OCI-LY3 (cell line): ENCODE measurements around the gene ROBO3.

Experiments used
- H2AFZ ChIP-seq: fragments of 200-600, 300-600 bp; shearing (Covaris generic); 2 replicates; pipeline ENCODE4 v1.6.0; 2014; ENCODE audit warnings: antibody characterized with exemption, low read depth, low read length
- H3K27ac ChIP-seq: fragments of 200-600, 300-600 bp; sonication (generic); 2 replicates; pipeline ENCODE4 v1.5.1; 2014; ENCODE audit warnings: mild to moderate bottlenecking, low read length, moderate library complexity, mixed read lengths
- H3K27me3 ChIP-seq: fragments of 200-600, 300-600 bp; sonication (generic); 2 replicates; pipeline ENCODE4 v1.6.1; 2014; ENCODE audit warnings: low read depth, low read length, mixed read lengths
- H3K36me3 ChIP-seq: fragments of 200-600, 300-600 bp; sonication (generic); replicated peaks from 2 replicates; pipeline ENCODE3; 2014; ENCODE audit warnings: low read depth, low read length, mixed read lengths
- H3K4me1 ChIP-seq: fragments of 300-600, 200-600 bp; sonication (generic); 2 replicates; pipeline ENCODE4 v1.6.1; 2014; ENCODE audit warnings: low read length, mixed read lengths
- H3K4me2 ChIP-seq: fragments of 200-600, 300-600 bp; sonication (generic); 2 replicates; pipeline ENCODE4 v1.6.1; 2014; ENCODE audit warnings: low read length, mixed read lengths
- H3K4me3 ChIP-seq: fragments of 300-600, 200-600 bp; sonication (generic); 2 replicates; pipeline ENCODE4 v1.5.1; 2014; ENCODE audit warnings: antibody characterized with exemption, mild to moderate bottlenecking, low read length, moderate library complexity
- H3K79me2 ChIP-seq: fragments of 300-600, 200-600 bp; shearing (Covaris generic); 2 replicates; pipeline ENCODE4 v1.6.1; 2014; ENCODE audit warnings: mild to moderate bottlenecking, low read length, mixed read lengths
- H3K9ac ChIP-seq: fragments of 300-600, 200-600 bp; shearing (Covaris generic); 2 replicates; pipeline ENCODE4 v1.6.0; 2014; ENCODE audit warnings: mild to moderate bottlenecking, low read length, moderate library complexity
- H3K9me3 ChIP-seq: fragments of 200-600, 300-600 bp; shearing (Covaris generic); 2 replicates; pipeline ENCODE4 v1.6.1; 2014; ENCODE audit warnings: low read length, mixed read lengths; ENCODE audit not compliant: insufficient read depth
- H4K20me1 ChIP-seq: fragments of 200-600, 300-600 bp; sonication (generic); 2 replicates; pipeline ENCODE4 v1.6.1; 2016; ENCODE audit warnings: low read length, mixed read lengths; ENCODE audit not compliant: insufficient read depth
- CTCF ChIP-seq: fragments of 200-600, 300-600 bp; sonication (generic); IDR thresholded peaks from 2 replicates; pipeline ENCODE4 v1.5.1; 2014; ENCODE audit warnings: antibody characterized with exemption, low read length, low read depth
- EZH2phosphoT487 ChIP-seq: fragments of 200-600 bp; shearing (Covaris generic); IDR thresholded peaks from 2 replicates; pipeline ENCODE4 v1.6.1; 2018; ENCODE audit warnings: antibody characterized with exemption, mixed run types, low read depth

Gene ROBO3

DNA sequence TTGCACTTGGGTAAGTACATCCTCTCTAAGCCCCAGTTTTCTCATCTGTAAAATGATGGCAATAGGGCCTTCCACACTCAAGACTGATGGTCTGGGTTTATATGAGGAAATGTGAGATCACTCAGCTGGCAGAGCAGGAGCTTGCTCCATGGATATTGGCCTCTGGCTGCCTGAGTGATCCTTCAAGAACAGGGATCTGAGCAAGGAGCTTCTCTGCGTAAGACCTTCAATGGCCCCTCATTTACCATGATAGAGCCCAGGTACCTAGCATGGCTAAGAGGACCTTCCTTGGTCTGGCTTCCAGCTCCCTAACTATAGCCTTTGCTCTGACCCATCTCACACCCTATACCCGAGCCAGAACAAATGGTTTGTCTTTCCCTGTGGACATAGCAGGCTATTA, 26.9 kb downstream of the ROBO3 start:
- no peak overlapping the region for H3K4me2 ChIP-seq
- H3K36me3 ChIP-seq: no peaks in the 10 kb centered on the region
- no peaks in the 10 kb centered on the region for H3K4me1 ChIP-seq

DNA sequence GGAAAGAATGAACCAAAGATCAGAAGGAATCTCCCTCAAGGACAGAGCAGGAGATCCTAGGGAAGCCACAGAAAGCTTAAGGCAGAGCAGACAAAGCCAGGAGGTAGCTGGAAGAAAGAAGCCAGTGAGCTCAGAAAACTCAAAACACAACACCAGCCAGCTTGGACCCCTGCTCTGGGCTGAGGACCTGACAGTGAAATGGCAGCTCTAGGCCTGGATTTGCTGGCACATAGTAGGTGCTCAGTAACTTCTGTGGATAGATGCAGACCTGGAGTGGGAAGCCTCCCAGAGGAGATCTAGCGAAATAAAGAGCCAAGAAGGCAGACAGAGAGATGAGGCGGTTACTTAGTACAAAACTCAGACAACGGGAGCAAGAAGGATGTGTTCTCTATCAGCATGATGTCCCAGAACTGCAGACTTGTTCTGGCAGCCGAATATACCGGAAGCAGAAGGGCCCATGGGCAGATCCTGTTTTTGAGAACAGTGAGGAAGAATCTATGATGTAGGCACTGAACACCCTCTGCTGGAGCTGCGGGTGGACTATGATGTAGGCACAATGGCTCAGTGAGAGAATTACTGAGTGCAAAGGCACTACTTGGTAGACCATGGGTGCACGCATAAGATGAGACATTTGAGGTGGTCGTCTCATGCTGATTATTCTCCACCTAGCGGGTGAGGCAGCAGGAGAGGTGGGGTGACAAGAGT, 27.7 kb downstream of the ROBO3 start:
- no peak overlapping the region for H3K4me3 ChIP-seq
- no peak overlapping the region for H3K9ac ChIP-seq
- TF ChIP-seq EZH2phosphoT487: no peak
- no peak for TF ChIP-seq CTCF
- no peaks in the 10 kb centered on the region for H3K36me3 ChIP-seq
- H3K4me1 ChIP-seq: no peaks in the 10 kb centered on the region
- peaks cover 10% of the 10 kb centered on the region; the same call in 1 of the 2 replicates for H3K27me3 ChIP-seq
- H3K79me2 ChIP-seq: no peaks in the 10 kb centered on the region
- H3K4me2 ChIP-seq: no peak overlapping the region
- no peaks in the 10 kb centered on the region for H4K20me1 ChIP-seq
- H2AFZ ChIP-seq: no peak overlapping the region
- no peak overlapping the region for H3K27ac ChIP-seq
- no peaks in the 10 kb centered on the region for H3K9me3 ChIP-seq

More for the DNA sequence above, 26.9 kb downstream of the ROBO3 start:
- Histone ChIP-seq H3K27ac (no peak overlapping the region), H3K9me3 (no peaks in the 10 kb centered on the region), H4K20me1 (no peaks in the 10 kb centered on the region), H3K79me2 (no peaks in the 10 kb centered on the region), H3K4me3 (no peak overlapping the region), H3K9ac (no peak overlapping the region), H3K27me3 (peaks cover 10% of the 10 kb centered on the region; the same call in 1 of the 2 replicates), H2AFZ (no peak overlapping the region)
- TF ChIP-seq EZH2phosphoT487 (no peak), CTCF (no peak)

GRCh38 chr11:124893781-124894401, 28.7 kb downstream of the ROBO3 start:
- H3K36me3 ChIP-seq: no peaks in the 10 kb centered on the region
- no peaks in the 10 kb centered on the region for H4K20me1 ChIP-seq
- TF ChIP-seq EZH2phosphoT487 (no peak), CTCF (no peak)
- H3K9ac ChIP-seq: no peak overlapping the region
- H3K4me2 ChIP-seq: no peak overlapping the region
- H3K27me3 ChIP-seq: 0 out of 2 replicates have a peak, but pooled peaks cover 7% of the 10 kb centered on the region
- H3K4me1 ChIP-seq: no peaks in the 10 kb centered on the region
- H3K4me3 ChIP-seq: no peak overlapping the region
- H3K27ac ChIP-seq: no peak overlapping the region
- H2AFZ ChIP-seq: no peak overlapping the region
- H3K9me3 ChIP-seq: no peaks in the 10 kb centered on the region
- no peaks in the 10 kb centered on the region for H3K79me2 ChIP-seq

GRCh38 chr11:124894606-124895430, 29.6 kb downstream of the ROBO3 start:
- no peak overlapping the region for H3K4me2 ChIP-seq
- TF ChIP-seq CTCF (no peak), EZH2phosphoT487 (no peak)
- no peaks in the 10 kb centered on the region for H4K20me1 ChIP-seq
- H2AFZ ChIP-seq: no peak overlapping the region
- H3K4me1 ChIP-seq: no peaks in the 10 kb centered on the region
- H3K9ac ChIP-seq: no peak overlapping the region
- no peaks in the 10 kb centered on the region for H3K79me2 ChIP-seq
- no peak overlapping the region for H3K27ac ChIP-seq
- H3K36me3 ChIP-seq: no peaks in the 10 kb centered on the region
- H3K4me3 ChIP-seq: no peak overlapping the region
- H3K9me3 ChIP-seq: no peaks in the 10 kb centered on the region
- H3K27me3 ChIP-seq: peaks cover 15% of the 10 kb centered on the region
